H1 (cell line): ENCODE data around the gene FLNA. TPM values are rescaled to one million over a fixed set of nuclear protein-coding genes. Genes with fewer than 3 reads are reported as not detected.

Experiments used
- BRCA1 ChIP-seq: IDR thresholded peaks from 2 replicates; pipeline ENCODE4 v1.6.1; 2012; ENCODE audit warnings: low read depth, low read length, improper control_type of control experiment
- KDM1A ChIP-seq: fragments of 200-600, 300-600 bp; sonication (generic); IDR thresholded peaks from 2 replicates; pipeline ENCODE4 v1.7.1; 2016; ENCODE audit warnings: mild to moderate bottlenecking, low read length, borderline replicate concordance
- POLR2AphosphoS5 ChIP-seq: IDR thresholded peaks from 2 replicates; pipeline ENCODE4 v1.6.1; 2011; ENCODE audit warnings: low read depth, low read length
- RBBP5 ChIP-seq: IDR thresholded peaks from 2 replicates; pipeline ENCODE4 v1.7.1; 2012; ENCODE audit warnings: low read depth, mild to moderate bottlenecking, inconsistent platforms, low read length, moderate library complexity, borderline replicate concordance
- SIN3A ChIP-seq, 2 experiments: IDR thresholded peaks in 1 of 2; conservative IDR thresholded peaks in 1 of 2; 2 replicates each; pipeline ENCODE4 v1.6.1; 2011 to 2012; ENCODE audit warnings: low read length in 2 of 2, improper control_type of control experiment in 1 of 2, low read depth in 1 of 2, mild to moderate bottlenecking in 1 of 2
- SIX5 ChIP-seq: IDR thresholded peaks from 2 replicates; pipeline ENCODE4 v1.6.1; 2011; ENCODE audit warnings: mild to moderate bottlenecking, low read depth, low read length
- TAF1 ChIP-seq: IDR thresholded peaks from 2 replicates; pipeline ENCODE4 v1.6.1; 2011; ENCODE audit warnings: mild to moderate bottlenecking, low read depth, low read length
- YY1 ChIP-seq: IDR thresholded peaks from 2 replicates; pipeline ENCODE4 v1.6.1; 2011; ENCODE audit warnings: low read depth, mild to moderate bottlenecking, low read length
- ZNF274 ChIP-seq: IDR thresholded peaks from 2 replicates; pipeline ENCODE4 v1.7.0; 2012; ENCODE audit warnings: low read length, borderline replicate concordance; ENCODE audit errors: extremely low read depth
- polyA plus RNA-seq, 7 experiments: library from polyadenylated mRNA; depleted of rRNA in 3 of 7; stranded (reverse) in 5 of 7; unstranded in 2 of 7; fragments of >200 nt in 5 of 7; fragments of 200-250 nt in 2 of 7; gene quantifications; 1 replicate in 5 of 7; 2 replicates in 1 of 7; 4 replicates in 1 of 7; pipeline versions ENCODE4 v1.2.1 to v1.2.3, GENCODE V29; 2011 to 2013; ENCODE audit warnings: missing spikeins in 2 of 7, mixed read lengths in 2 of 7
- total RNA-seq: library from RNA; stranded (reverse); fragmentation: NEBNext Ultra II Directional; extraction: Animal tissue kit (Norgen Biotek cat#: 25700); gene quantifications from 2 replicates; pipeline ENCODE4 v1.2.1, GENCODE V29; 2021
- TF ChIP-seq, protein P1 (sequence below): fragments of 300-600 bp; sonication (generic); IDR thresholded peaks from 2 replicates; pipeline ENCODE4 v1.7.1; 2012; ENCODE audit warnings: low read length, moderate library complexity, mild to moderate bottlenecking, inconsistent platforms; ENCODE audit not compliant: insufficient replicate concordance

The FLNA gene
- total and polyA plus RNA-seq, 2 of the 8 experiments (the other 6 are each of a cell fraction or from before 2014, with no cell fraction given): 315 to 925 TPM

DNA sequence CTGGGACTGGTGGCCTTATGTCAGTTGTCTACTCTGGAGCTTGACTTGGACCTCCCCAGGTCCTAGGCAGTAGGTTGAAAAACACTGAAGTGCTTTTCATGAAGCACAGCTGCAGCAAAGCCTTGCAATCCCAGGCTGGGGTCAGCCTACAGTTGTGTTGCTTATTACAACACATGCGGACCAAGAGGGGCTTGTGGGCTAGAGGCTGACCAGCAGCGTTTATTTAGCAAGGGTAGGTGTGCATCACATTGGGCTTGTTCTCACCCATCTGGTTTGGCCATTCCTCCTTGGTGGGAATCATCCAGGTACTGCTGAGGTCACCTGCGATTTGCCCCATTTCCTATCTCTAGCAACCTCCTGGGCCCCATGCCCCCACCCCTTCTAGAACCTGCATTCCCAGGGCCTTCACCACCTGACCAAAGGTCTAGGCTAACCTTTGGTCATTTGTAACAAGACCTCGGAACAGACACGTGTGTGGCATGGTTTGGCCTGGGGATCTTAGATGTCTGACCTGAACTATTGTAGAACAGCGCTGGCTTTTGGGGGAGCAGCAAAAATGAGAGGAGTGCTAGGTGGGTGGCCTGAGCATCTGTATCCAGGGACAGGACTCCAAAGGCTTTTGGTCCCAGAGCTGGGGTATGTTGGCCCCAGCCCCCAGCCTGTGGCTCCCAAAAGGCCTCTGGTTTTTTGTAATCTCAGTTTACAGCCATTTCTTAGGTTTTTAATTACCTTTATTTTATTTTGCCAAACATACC, 26.8 kb upstream of the FLNA start (continued):
- TF ChIP-seq, protein P1, sequence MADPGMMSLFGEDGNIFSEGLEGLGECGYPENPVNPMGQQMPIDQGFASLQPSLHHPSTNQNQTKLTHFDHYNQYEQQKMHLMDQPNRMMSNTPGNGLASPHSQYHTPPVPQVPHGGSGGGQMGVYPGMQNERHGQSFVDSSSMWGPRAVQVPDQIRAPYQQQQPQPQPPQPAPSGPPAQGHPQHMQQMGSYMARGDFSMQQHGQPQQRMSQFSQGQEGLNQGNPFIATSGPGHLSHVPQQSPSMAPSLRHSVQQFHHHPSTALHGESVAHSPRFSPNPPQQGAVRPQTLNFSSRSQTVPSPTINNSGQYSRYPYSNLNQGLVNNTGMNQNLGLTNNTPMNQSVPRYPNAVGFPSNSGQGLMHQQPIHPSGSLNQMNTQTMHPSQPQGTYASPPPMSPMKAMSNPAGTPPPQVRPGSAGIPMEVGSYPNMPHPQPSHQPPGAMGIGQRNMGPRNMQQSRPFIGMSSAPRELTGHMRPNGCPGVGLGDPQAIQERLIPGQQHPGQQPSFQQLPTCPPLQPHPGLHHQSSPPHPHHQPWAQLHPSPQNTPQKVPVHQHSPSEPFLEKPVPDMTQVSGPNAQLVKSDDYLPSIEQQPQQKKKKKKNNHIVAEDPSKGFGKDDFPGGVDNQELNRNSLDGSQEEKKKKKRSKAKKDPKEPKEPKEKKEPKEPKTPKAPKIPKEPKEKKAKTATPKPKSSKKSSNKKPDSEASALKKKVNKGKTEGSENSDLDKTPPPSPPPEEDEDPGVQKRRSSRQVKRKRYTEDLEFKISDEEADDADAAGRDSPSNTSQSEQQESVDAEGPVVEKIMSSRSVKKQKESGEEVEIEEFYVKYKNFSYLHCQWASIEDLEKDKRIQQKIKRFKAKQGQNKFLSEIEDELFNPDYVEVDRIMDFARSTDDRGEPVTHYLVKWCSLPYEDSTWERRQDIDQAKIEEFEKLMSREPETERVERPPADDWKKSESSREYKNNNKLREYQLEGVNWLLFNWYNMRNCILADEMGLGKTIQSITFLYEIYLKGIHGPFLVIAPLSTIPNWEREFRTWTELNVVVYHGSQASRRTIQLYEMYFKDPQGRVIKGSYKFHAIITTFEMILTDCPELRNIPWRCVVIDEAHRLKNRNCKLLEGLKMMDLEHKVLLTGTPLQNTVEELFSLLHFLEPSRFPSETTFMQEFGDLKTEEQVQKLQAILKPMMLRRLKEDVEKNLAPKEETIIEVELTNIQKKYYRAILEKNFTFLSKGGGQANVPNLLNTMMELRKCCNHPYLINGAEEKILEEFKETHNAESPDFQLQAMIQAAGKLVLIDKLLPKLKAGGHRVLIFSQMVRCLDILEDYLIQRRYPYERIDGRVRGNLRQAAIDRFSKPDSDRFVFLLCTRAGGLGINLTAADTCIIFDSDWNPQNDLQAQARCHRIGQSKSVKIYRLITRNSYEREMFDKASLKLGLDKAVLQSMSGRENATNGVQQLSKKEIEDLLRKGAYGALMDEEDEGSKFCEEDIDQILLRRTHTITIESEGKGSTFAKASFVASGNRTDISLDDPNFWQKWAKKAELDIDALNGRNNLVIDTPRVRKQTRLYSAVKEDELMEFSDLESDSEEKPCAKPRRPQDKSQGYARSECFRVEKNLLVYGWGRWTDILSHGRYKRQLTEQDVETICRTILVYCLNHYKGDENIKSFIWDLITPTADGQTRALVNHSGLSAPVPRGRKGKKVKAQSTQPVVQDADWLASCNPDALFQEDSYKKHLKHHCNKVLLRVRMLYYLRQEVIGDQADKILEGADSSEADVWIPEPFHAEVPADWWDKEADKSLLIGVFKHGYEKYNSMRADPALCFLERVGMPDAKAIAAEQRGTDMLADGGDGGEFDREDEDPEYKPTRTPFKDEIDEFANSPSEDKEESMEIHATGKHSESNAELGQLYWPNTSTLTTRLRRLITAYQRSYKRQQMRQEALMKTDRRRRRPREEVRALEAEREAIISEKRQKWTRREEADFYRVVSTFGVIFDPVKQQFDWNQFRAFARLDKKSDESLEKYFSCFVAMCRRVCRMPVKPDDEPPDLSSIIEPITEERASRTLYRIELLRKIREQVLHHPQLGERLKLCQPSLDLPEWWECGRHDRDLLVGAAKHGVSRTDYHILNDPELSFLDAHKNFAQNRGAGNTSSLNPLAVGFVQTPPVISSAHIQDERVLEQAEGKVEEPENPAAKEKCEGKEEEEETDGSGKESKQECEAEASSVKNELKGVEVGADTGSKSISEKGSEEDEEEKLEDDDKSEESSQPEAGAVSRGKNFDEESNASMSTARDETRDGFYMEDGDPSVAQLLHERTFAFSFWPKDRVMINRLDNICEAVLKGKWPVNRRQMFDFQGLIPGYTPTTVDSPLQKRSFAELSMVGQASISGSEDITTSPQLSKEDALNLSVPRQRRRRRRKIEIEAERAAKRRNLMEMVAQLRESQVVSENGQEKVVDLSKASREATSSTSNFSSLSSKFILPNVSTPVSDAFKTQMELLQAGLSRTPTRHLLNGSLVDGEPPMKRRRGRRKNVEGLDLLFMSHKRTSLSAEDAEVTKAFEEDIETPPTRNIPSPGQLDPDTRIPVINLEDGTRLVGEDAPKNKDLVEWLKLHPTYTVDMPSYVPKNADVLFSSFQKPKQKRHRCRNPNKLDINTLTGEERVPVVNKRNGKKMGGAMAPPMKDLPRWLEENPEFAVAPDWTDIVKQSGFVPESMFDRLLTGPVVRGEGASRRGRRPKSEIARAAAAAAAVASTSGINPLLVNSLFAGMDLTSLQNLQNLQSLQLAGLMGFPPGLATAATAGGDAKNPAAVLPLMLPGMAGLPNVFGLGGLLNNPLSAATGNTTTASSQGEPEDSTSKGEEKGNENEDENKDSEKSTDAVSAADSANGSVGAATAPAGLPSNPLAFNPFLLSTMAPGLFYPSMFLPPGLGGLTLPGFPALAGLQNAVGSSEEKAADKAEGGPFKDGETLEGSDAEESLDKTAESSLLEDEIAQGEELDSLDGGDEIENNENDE: peak; percentile 70
- TF ChIP-seq RBBP5: no peak
- no peak for TF ChIP-seq BRCA1
- no peak for TF ChIP-seq SIN3A (conservative IDR thresholded peaks at IDR 0.05 in 1 of 2, IDR thresholded peaks at IDR 0.05 in 1 of 2; ENCODE audit: low read depth in 1 of 2, low read length in 2 of 2)
- no peak for TF ChIP-seq ZNF274
- peak; percentile 99 for TF ChIP-seq POLR2AphosphoS5
- TF ChIP-seq TAF1: no peak
- no peak for TF ChIP-seq SIX5
- TF ChIP-seq KDM1A: no peak
- TF ChIP-seq YY1: no peak
